Coronary artery (tissue), 2 donors: Measurements from ENCODE around the gene DDIT4L.
"Not testable (repeated sequence)": the region's sequence is repeated elsewhere in the genome, so short reads cannot be mapped to it uniquely, and the experiment has no call there.

Source experiments
- DNase-seq: peaks from one replicate; pipeline ENCODE4 v3.0.0-alpha.2; 2017; ENCODE audit warnings: low spot score
- H3K27ac ChIP-seq, 2 donors: fragments of 200-600 bp; sonication (generic); one replicate each; pipeline ENCODE4 v1.5.1; 2016 to 2019
- H3K4me3 ChIP-seq: fragments of 200-600 bp; sonication (generic); 2 replicates; pipeline ENCODE4 v1.5.1; 2016; ENCODE audit warnings: mild to moderate bottlenecking, moderate library complexity
- CTCF ChIP-seq: fragments of 200-600 bp; sonication (generic); IDR thresholded peaks from one replicate; pipeline ENCODE4 v1.5.1; 2019; ENCODE audit warnings: antibody characterized with exemption

The DDIT4L gene

GRCh38 chr4:100147198-100147597 is 43.1 kb downstream of the DDIT4L start:
- no peak for TF ChIP-seq CTCF
- H3K4me3 ChIP-seq = no peak overlapping the region
- no peak for DNase-seq
- no peak overlapping the region for H3K27ac ChIP-seq

- no peak for TF ChIP-seq CTCF
- Histone ChIP-seq H3K27ac (no peak overlapping the region), H3K4me3 (no peak overlapping the region)
- DNase-seq = no peak
These were observed 43.5 kb downstream of the DDIT4L start for GRCh38 chr4:100146756-100147155.

- DNase-seq, H3K4me3 ChIP-seq, H3K27ac ChIP-seq: not testable (repeated sequence)
These were observed 52.9 kb downstream of the DDIT4L start for GRCh38 chr4:100137320-100137719.
